SU-DHL-6 (cell line): Measurements from ENCODE around the gene LHFPL3.

ENCODE experiments used
- EZH2phosphoT487 ChIP-seq: fragments of 200-600 bp; sonication (generic), shearing (Covaris generic); conservative IDR thresholded peaks from 2 replicates; pipeline ENCODE4 v1.6.1; 2018; ENCODE audit warnings: mild to moderate bottlenecking, antibody characterized with exemption, low read length, moderate library complexity, mixed read lengths
- TF ChIP-seq, protein P1 (sequence below): fragments of 200-600 bp; sonication (generic); IDR thresholded peaks from one replicate; pipeline ENCODE4 v1.5.1; 2017; ENCODE audit warnings: antibody characterized with exemption, mild to moderate bottlenecking, low read length, moderate library complexity; ENCODE audit not compliant: insufficient read depth, poor library complexity, severe bottlenecking

- TF ChIP-seq, protein P1, sequence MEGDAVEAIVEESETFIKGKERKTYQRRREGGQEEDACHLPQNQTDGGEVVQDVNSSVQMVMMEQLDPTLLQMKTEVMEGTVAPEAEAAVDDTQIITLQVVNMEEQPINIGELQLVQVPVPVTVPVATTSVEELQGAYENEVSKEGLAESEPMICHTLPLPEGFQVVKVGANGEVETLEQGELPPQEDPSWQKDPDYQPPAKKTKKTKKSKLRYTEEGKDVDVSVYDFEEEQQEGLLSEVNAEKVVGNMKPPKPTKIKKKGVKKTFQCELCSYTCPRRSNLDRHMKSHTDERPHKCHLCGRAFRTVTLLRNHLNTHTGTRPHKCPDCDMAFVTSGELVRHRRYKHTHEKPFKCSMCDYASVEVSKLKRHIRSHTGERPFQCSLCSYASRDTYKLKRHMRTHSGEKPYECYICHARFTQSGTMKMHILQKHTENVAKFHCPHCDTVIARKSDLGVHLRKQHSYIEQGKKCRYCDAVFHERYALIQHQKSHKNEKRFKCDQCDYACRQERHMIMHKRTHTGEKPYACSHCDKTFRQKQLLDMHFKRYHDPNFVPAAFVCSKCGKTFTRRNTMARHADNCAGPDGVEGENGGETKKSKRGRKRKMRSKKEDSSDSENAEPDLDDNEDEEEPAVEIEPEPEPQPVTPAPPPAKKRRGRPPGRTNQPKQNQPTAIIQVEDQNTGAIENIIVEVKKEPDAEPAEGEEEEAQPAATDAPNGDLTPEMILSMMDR, result no peak
- no peak for TF ChIP-seq EZH2phosphoT487
Measured at GRCh38 chr7:104816537-104816936, 488.1 kb downstream of the LHFPL3 start.
